Keratinocyte (primary cell): ENCODE data around the gene CREB1. TPM values are rescaled to one million over a fixed set of nuclear protein-coding genes. Genes with fewer than 3 reads are reported as not detected.
A peak's percentile ranks its signal among the peaks of the same experiment; 100 is the strongest.

ENCODE experiments used
- DNase-seq: peaks from one replicate; pipeline ENCODE4 v3.0.0-alpha.2; 2011; ENCODE audit warnings: low read depth, missing footprints, low spot score
- FAIRE-seq: peaks from 2 replicates; lab custom pipeline; 2011; peaks lifted over from hg19 to GRCh38; lab: Jason Lieb, UNC
- H2AFZ ChIP-seq: 2 replicates; pipeline ENCODE4 v1.6.0; 2012; ENCODE audit warnings: low read length, control low read depth, inconsistent platforms; ENCODE audit not compliant: control insufficient read depth
- H3K27ac ChIP-seq: 2 replicates; pipeline ENCODE4 v1.5.1; 2011; ENCODE audit warnings: low read length; ENCODE audit not compliant: control insufficient read depth, insufficient read depth
- H3K27me3 ChIP-seq: 3 replicates; pipeline ENCODE4 v1.6.0; 2011; ENCODE audit warnings: low read length; ENCODE audit not compliant: control insufficient read depth, insufficient read depth; ENCODE audit errors: extremely low read depth
- H3K36me3 ChIP-seq, 2 experiments: 2 replicates in 1 of 2; 3 replicates in 1 of 2; pipeline ENCODE4 v1.5.1; 2011; ENCODE audit warnings: low read length in 2 of 2, mild to moderate bottlenecking in 1 of 2; ENCODE audit not compliant: control insufficient read depth in 2 of 2, insufficient read depth in 2 of 2; ENCODE audit errors: extremely low read depth in 1 of 2
- H3K4me1 ChIP-seq: 3 replicates; pipeline ENCODE4 v1.5.1; 2011; ENCODE audit warnings: low read length; ENCODE audit not compliant: control insufficient read depth, insufficient read depth; ENCODE audit errors: extremely low read depth
- H3K4me2 ChIP-seq: 3 replicates; pipeline ENCODE4 v1.6.0; 2011; ENCODE audit warnings: low read depth, low read length; ENCODE audit not compliant: control insufficient read depth, insufficient read depth; ENCODE audit errors: extremely low read depth
- H3K4me3 ChIP-seq, 3 experiments: fragments of 200-600 bp in 1 of 3; sonication (generic) in 1 of 3; 2 replicates in 2 of 3; 3 replicates in 1 of 3; pipeline ENCODE4 v1.5.1; 2011 to 2016; ENCODE audit warnings: low read length in 3 of 3, mild to moderate bottlenecking in 3 of 3, control low read depth in 2 of 3, inconsistent platforms in 1 of 3, low read depth in 1 of 3, mixed read lengths in 1 of 3, mixed run types in 1 of 3, moderate library complexity in 1 of 3; ENCODE audit not compliant: control insufficient read depth in 2 of 3, insufficient read depth in 2 of 3; ENCODE audit errors: extremely low read depth in 1 of 3
- H3K79me2 ChIP-seq: 2 replicates; pipeline ENCODE4 v1.6.0; 2012; ENCODE audit warnings: low read length; ENCODE audit not compliant: control insufficient read depth, insufficient read depth
- H3K9ac ChIP-seq: 3 replicates; pipeline ENCODE4 v1.6.0; 2011; ENCODE audit warnings: low read length; ENCODE audit not compliant: control insufficient read depth, insufficient read depth; ENCODE audit errors: extremely low read depth
- H3K9me1 ChIP-seq: 3 replicates; pipeline ENCODE4 v1.6.0; 2011; ENCODE audit warnings: low read length; ENCODE audit not compliant: control insufficient read depth, insufficient read depth; ENCODE audit errors: extremely low read depth
- H3K9me3 ChIP-seq: 2 replicates; pipeline ENCODE4 v1.5.1; 2012; ENCODE audit warnings: low read depth, low read length; ENCODE audit not compliant: control insufficient read depth
- H4K20me1 ChIP-seq: 3 replicates; pipeline ENCODE4 v1.6.0; 2011; ENCODE audit warnings: low read length; ENCODE audit not compliant: control insufficient read depth, insufficient read depth; ENCODE audit errors: extremely low read depth
- EZH2 ChIP-seq: IDR thresholded peaks from one replicate; pipeline ENCODE4 v1.6.1; 2012; ENCODE audit warnings: inconsistent platforms, mild to moderate bottlenecking, low read length, moderate library complexity
- dilution Hi-C: fragments of 300-500 bp; cut with MboI; formaldehyde crosslinking; loops from one replicate; pipeline ENCODE4 v1.7.0; 2020; ENCODE audit warnings: low sequenced_read_pairs; ENCODE audit not compliant: extremely low pct_ligation_motif_present
- polyA plus RNA-seq, 5 experiments: library from polyadenylated mRNA; depleted of rRNA in 3 of 5; stranded (reverse) in 3 of 5; stranded (forward) in 1 of 5; unstranded in 1 of 5; fragments of >200 nt; gene quantifications; 1 replicate in 1 of 5; 2 replicates in 3 of 5; 3 replicates in 1 of 5; pipeline versions ENCODE4 v1.2.1 to v1.2.3, GENCODE V29; 2011 to 2012; ENCODE audit warnings: missing spikeins in 2 of 5, low read depth in 1 of 5, low replicate concordance in 1 of 5
- TF ChIP-seq, protein P1 (sequence below), 3 experiments: IDR thresholded peaks in 1 of 3; conservative IDR thresholded peaks in 1 of 3; optimal IDR thresholded peaks in 1 of 3; 2 replicates in 2 of 3; 3 replicates in 1 of 3; pipeline versions ENCODE3 to v1.5.1; 2011; ENCODE audit warnings: low read length in 3 of 3, mild to moderate bottlenecking in 3 of 3, moderate library complexity in 2 of 3, control low read depth in 1 of 3, inconsistent platforms in 1 of 3; ENCODE audit not compliant: insufficient read depth in 2 of 3; ENCODE audit errors: extremely low read depth in 1 of 3

The CREB1 gene
- polyA plus RNA-seq, 1 donor (not counting 4 experiments of a cell fraction or from before 2014, with no cell fraction given) = 38.9 TPM

DNA sequence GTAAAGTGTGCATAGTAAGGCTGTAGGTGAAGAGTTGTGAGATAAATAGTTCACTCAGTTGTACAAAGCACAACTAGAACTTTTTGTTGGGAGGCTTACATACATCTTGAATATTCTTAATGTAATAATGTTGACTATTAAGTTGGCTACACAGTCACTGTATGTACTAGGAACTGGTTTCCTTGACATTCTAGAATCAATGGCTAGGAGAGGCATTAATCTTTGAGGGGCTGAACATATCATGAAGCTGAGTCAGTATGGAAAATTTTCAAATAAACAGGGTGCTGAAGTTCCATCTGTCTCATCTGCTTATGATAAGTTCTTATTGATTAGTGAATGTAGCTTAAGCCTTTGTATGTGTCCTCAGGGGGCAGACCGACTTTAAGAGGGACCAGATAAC, 72.0 kb downstream of the CREB1 start:
- H2AFZ ChIP-seq = no peak overlapping the region
- TF ChIP-seq, protein P1, sequence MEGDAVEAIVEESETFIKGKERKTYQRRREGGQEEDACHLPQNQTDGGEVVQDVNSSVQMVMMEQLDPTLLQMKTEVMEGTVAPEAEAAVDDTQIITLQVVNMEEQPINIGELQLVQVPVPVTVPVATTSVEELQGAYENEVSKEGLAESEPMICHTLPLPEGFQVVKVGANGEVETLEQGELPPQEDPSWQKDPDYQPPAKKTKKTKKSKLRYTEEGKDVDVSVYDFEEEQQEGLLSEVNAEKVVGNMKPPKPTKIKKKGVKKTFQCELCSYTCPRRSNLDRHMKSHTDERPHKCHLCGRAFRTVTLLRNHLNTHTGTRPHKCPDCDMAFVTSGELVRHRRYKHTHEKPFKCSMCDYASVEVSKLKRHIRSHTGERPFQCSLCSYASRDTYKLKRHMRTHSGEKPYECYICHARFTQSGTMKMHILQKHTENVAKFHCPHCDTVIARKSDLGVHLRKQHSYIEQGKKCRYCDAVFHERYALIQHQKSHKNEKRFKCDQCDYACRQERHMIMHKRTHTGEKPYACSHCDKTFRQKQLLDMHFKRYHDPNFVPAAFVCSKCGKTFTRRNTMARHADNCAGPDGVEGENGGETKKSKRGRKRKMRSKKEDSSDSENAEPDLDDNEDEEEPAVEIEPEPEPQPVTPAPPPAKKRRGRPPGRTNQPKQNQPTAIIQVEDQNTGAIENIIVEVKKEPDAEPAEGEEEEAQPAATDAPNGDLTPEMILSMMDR (optimal IDR thresholded peaks at IDR 0.05 in 1 of 3, IDR thresholded peaks at IDR 0.05 in 1 of 3, conservative IDR thresholded peaks at IDR 0.05 in 1 of 3; ENCODE audit: extremely low read depth in 1 of 3, insufficient read depth in 2 of 3, low read length in 3 of 3) = no peak
- no peak for TF ChIP-seq EZH2
- no peak overlapping the region for H3K4me2 ChIP-seq
- DNase-seq = no peak
- H4K20me1 ChIP-seq = no peaks in the 10 kb centered on the region
- peak; percentile 34 for FAIRE-seq
- H3K79me2 ChIP-seq = no peaks in the 10 kb centered on the region
- peaks cover 4 to 12% of the 10 kb centered on the region in 2 experiments for H3K36me3 ChIP-seq
- no peaks in the 10 kb centered on the region for H3K9me1 ChIP-seq
- no peaks in the 10 kb centered on the region for H3K4me1 ChIP-seq
- H3K27me3 ChIP-seq = no peaks in the 10 kb centered on the region
- no peak overlapping the region for H3K4me3 ChIP-seq
- dilution Hi-C loops = no loop called here
- H3K27ac ChIP-seq = no peak overlapping the region
- H3K9ac ChIP-seq = no peak overlapping the region
- H3K9me3 ChIP-seq = no peaks in the 10 kb centered on the region

DNA sequence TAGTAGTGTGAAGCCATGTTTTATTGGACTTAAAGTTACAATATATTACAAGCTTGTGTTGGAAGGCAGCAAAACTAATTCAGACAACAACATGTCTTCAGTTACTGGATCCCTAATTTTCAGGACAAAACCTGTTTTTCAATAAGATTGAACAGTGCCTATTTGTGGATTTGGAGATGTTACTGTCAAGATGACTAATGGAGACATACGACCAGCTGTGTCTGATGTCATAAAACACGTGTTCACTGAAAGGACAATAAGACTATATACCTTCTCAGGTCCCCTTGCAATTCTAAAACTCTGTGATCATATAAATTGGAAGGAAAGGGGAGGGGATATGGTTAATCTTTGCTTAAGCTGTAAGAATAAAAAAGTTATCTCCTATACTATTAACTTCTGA, 73.7 kb downstream of the CREB1 start:
- Histone ChIP-seq H3K9ac (no peak overlapping the region), H3K27ac (no peak overlapping the region), H3K4me3 (no peak overlapping the region), H4K20me1 (no peaks in the 10 kb centered on the region), H3K4me2 (no peak overlapping the region), H3K9me3 (no peaks in the 10 kb centered on the region), H3K79me2 (no peaks in the 10 kb centered on the region), H3K9me1 (no peaks in the 10 kb centered on the region), H3K4me1 (no peaks in the 10 kb centered on the region), H3K27me3 (no peaks in the 10 kb centered on the region), H3K36me3 (peaks cover 2 to 4% of the 10 kb centered on the region in 2 experiments), H2AFZ (no peak overlapping the region)
- FAIRE-seq (peak; percentile 29), DNase-seq (no peak)
- dilution Hi-C loops = no loop called here
- no peak for TF ChIP-seq EZH2
- TF ChIP-seq, protein P1 (optimal IDR thresholded peaks at IDR 0.05 in 1 of 3, IDR thresholded peaks at IDR 0.05 in 1 of 3, conservative IDR thresholded peaks at IDR 0.05 in 1 of 3; ENCODE audit: extremely low read depth in 1 of 3, insufficient read depth in 2 of 3, low read length in 3 of 3) = no peak
